Measurements from ENCODE around the gene GPNMB.

- no peak for TF ChIP-seq CTCF (IDR thresholded peaks at IDR 0.05; ENCODE audit: low read depth, low read length, poor library complexity, severe bottlenecking)
- TF ChIP-seq EZH2phosphoT487 (IDR thresholded peaks at IDR 0.05; ENCODE audit: borderline replicate concordance, low read length): no peak
Measured at GRCh38 chr7:23249486-23249885, 2.9 kb downstream of the GPNMB start.

All from DOHH2 (cell line).